K562 (cell line): Measurements from ENCODE around the gene IFI6. TPM values are rescaled to one million over a fixed set of nuclear protein-coding genes. Genes with fewer than 3 reads are reported as not detected.

Experiments used
- ATAC-seq: fragments of 200-7000 bp; cut with Tn5 transposase; 3 replicates; pipeline ENCODE4 v1.9.1; 2020; ENCODE audit warnings: moderate library complexity
- BruUV-seq: library from RNA; stranded (reverse); fragments of 400-500 nt; replicated peaks from 2 replicates; lab custom pipeline; 2021; lab: Mats Ljungman, UMichigan
- CTCF ChIA-PET: fragments of 300-600 bp; formaldehyde crosslinking; extraction: SDS; loops from one replicate; lab custom pipeline; 2021; ENCODE audit warnings: low intra/inter-chr PET ratio; lab: Yijun Ruan, JAX
- POLR2A ChIA-PET: fragments of 300-600, 350-650 bp; sonication (Branson Sonifier 250); formaldehyde crosslinking; extraction: SDS; loops from one replicate; lab custom pipeline; 2021; ENCODE audit warnings: antibody characterized with exemption, inconsistent platforms; lab: Yijun Ruan, JAX
- DNase-seq, 4 experiments: peaks; one replicate each; pipeline versions ENCODE4 v3.0.0 to v3.0.0-alpha.2; 2011 to 2018; ENCODE audit warnings: low spot score in 3 of 4, mixed read lengths in 3 of 4; ENCODE audit errors: extremely low read depth in 1 of 4
- FAIRE-seq: peaks from 2 replicates; lab custom pipeline; 2011; peaks lifted over from hg19 to GRCh38; lab: Jason Lieb, UNC
- H2AFZ ChIP-seq: 2 replicates; pipeline ENCODE4 v1.6.0; 2011; ENCODE audit warnings: low read depth, low read length, control low read depth, inconsistent platforms
- H3K27ac ChIP-seq: fragments of 200-600 bp; 3 replicates; pipeline ENCODE4 v1.8.0; 2011; ENCODE audit warnings: low read depth, mild to moderate bottlenecking, control low read depth, inconsistent platforms, low read length, moderate library complexity, mixed read lengths; ENCODE audit errors: extremely low read depth
- H3K27me3 ChIP-seq, 2 experiments: fragments of 300-600 bp in 1 of 2; 2 replicates in 1 of 2; 3 replicates in 1 of 2; pipeline versions ENCODE4 v1.6.0 to v1.8.0; 2011; ENCODE audit warnings: inconsistent platforms in 2 of 2, low read length in 2 of 2, mild to moderate bottlenecking in 1 of 2, mixed read lengths in 1 of 2, moderate library complexity in 1 of 2; ENCODE audit not compliant: control insufficient read depth in 2 of 2, insufficient read depth in 2 of 2
- H3K36me3 ChIP-seq: fragments of 300-600 bp; 3 replicates; pipeline ENCODE4 v1.8.0; 2011; ENCODE audit warnings: mild to moderate bottlenecking, low read length, inconsistent platforms; ENCODE audit not compliant: control insufficient read depth, insufficient read depth
- H3K4me1 ChIP-seq, 2 experiments: fragments of 200-600 bp in 1 of 2; replicated peaks in 1 of 2; 2 replicates in 1 of 2; 3 replicates in 1 of 2; pipeline versions ENCODE4 v1.5.1 to v1.8.0; 2011; ENCODE audit warnings: inconsistent platforms in 2 of 2, low read length in 2 of 2, mild to moderate bottlenecking in 1 of 2, mixed read lengths in 1 of 2, moderate library complexity in 1 of 2; ENCODE audit not compliant: control insufficient read depth in 2 of 2, insufficient read depth in 2 of 2
- H3K4me2 ChIP-seq: 2 replicates; pipeline ENCODE4 v1.6.1; 2011; ENCODE audit warnings: low read length, control low read depth, inconsistent platforms, mixed read lengths; ENCODE audit not compliant: insufficient read depth
- H3K4me3 ChIP-seq: fragments of 200-600 bp; sonication (generic), shearing (Covaris generic); 2 replicates; pipeline ENCODE4 v1.5.1; 2016; ENCODE audit warnings: control low read depth, inconsistent platforms
- H3K79me2 ChIP-seq: fragments of 200-600 bp; 3 replicates; pipeline ENCODE4 v1.8.0; 2011; ENCODE audit warnings: low read length, inconsistent platforms; ENCODE audit not compliant: control insufficient read depth, insufficient read depth
- H3K9ac ChIP-seq, 2 experiments: 2 replicates each; pipeline versions ENCODE4 v1.6.0 to v1.6.1; 2011; ENCODE audit warnings: low read depth in 2 of 2, low read length in 2 of 2, control low read depth in 1 of 2, inconsistent platforms in 1 of 2, mild to moderate bottlenecking in 1 of 2, mixed read lengths in 1 of 2; ENCODE audit not compliant: insufficient read depth in 1 of 2
- H3K9me1 ChIP-seq: one replicate; pipeline ENCODE4 v1.6.0; 2011; ENCODE audit warnings: inconsistent platforms, mild to moderate bottlenecking, low read length, moderate library complexity; ENCODE audit not compliant: control insufficient read depth, insufficient read depth
- H3K9me3 ChIP-seq: replicated peaks from 2 replicates; pipeline ENCODE4 v1.5.1; 2011; ENCODE audit warnings: low read depth, low read length, inconsistent platforms; ENCODE audit not compliant: control insufficient read depth, insufficient read depth
- H4K20me1 ChIP-seq: replicated peaks from 2 replicates; pipeline ENCODE4 v1.6.1; 2011; ENCODE audit warnings: low read length, inconsistent platforms, mixed read lengths; ENCODE audit not compliant: control insufficient read depth, insufficient read depth
- CREM ChIP-seq: IDR thresholded peaks from 2 replicates; pipeline ENCODE4 v1.6.1; 2014; ENCODE audit warnings: antibody characterized with exemption, low read depth
- ETV5 ChIP-seq: sonication (generic); formaldehyde crosslinking; IDR thresholded peaks from 2 replicates; pipeline ENCODE4 v1.4.0; 2020; ENCODE audit warnings: low read depth, mild to moderate bottlenecking, missing genetic modification reagents
- HMBOX1 ChIP-seq: sonication (generic); IDR thresholded peaks from 2 replicates; pipeline ENCODE4 v1.6.1; 2016
- KLF6 ChIP-seq: fragments of 250-450 bp; sonication (Bioruptor Pico); IDR thresholded peaks from 2 replicates; pipeline ENCODE4 v1.4.0; 2020; ENCODE audit warnings: mild to moderate bottlenecking, moderate library complexity, borderline replicate concordance
- MTA1 ChIP-seq: fragments of 450-650 bp; IDR thresholded peaks from 2 replicates; pipeline ENCODE4 v1.6.1; 2017; ENCODE audit warnings: borderline replicate concordance
- PTBP1 ChIP-seq: fragments of 200-400 bp; formaldehyde crosslinking; IDR thresholded peaks from 2 replicates; pipeline ENCODE4 v1.6.1; 2017; ENCODE audit warnings: low read depth, low read length
- ZNF134 ChIP-seq: fragments of 250-450 bp; sonication (Bioruptor Pico); conservative IDR thresholded peaks from 2 replicates; pipeline ENCODE4 v1.4.0; 2020
- WGBS: fragments of 100-300 bp; shearing (Covaris generic); methylation state at CpG from one replicate; pipeline ENCODE4 v1.1.6; 2016; ENCODE audit warnings: low coverage, mixed read lengths; ENCODE audit not compliant: insufficient coverage; ENCODE audit errors: missing lambda C conversion rate; 5-methylcytosine and 5-hydroxymethylcytosine counted together
- in situ Hi-C: fragments of 300-500 bp; cut with MboI; formaldehyde crosslinking; loops from 4 replicates; pipeline ENCODE4 v1.15.0; 2018; ENCODE audit warnings: inconsistent platforms, mixed read lengths
- intact Hi-C: fragments of 100-400 bp; cut with micrococcal nuclease; formaldehyde crosslinking; loops from 2 replicates; pipeline ENCODE4 v1.14.2; 2022
- polyA plus RNA-seq, 8 experiments: library from polyadenylated mRNA; depleted of rRNA in 4 of 8; stranded (reverse) in 5 of 8; unstranded in 3 of 8; fragments of >200 nt; fragmentation: Nextera tagmentation in 2 of 8; fragmentation: Illumina TruSeq in 1 of 8; extraction: Ambion mirVana in 2 of 8; extraction: Trizol in 1 of 8; gene quantifications; 2 replicates each; pipeline versions ENCODE4 v1.2.1 to v1.2.3, GENCODE V29; 2011 to 2014; ENCODE audit warnings: inconsistent platforms in 1 of 8, missing spikeins in 1 of 8
- total RNA-seq, 7 experiments: library from RNA; depleted of rRNA in 6 of 7; stranded (reverse); fragments of >200 nt in 6 of 7; fragmentation: Illumina TruSeq in 2 of 7; extraction: Trizol in 2 of 7; gene quantifications; 2 replicates each; pipeline versions ENCODE4 v1.2.1 to v1.2.3, GENCODE V29; 2011 to 2021; ENCODE audit warnings: low replicate concordance in 1 of 7

IFI6 gene
- total and polyA plus RNA-seq, 9 of the 15 experiments (the other 6 are each of a cell fraction or from before 2014, with no cell fraction given) = 0.17 to 4.5 (median 2.2) TPM

- TF ChIP-seq HMBOX1 (no peak), KLF6 (CRISPR knock-in tag) (no peak), CREM (peak; percentile 75), ETV5 (CRISPR knock-in tag) (0 out of 2 replicates have a peak, but pooled peaks have one; percentile 29), MTA1 (peak; percentile 93)
Observed at GRCh38 chr1:27666791-27667254, 5.2 kb downstream of the IFI6 start (continued).

DNA sequence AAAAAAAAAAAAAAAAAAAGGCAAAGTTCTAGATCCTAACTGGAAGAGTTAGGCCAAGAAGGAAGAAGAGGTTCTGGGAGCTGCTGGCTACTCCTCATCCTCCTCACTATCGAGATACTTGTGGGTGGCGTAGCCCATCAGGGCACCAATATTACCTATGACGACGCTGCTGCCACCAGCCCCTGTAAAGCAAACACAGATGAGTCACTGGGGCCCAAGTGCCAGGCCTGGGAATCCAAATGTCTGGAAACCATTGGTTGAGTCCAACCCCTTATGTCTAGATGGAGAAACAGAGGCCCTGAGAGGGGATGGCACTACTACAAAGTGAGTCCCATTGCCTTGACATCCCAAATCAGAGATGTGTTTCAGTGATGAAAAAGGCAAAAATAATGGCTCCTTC lies 5.7 kb downstream of the IFI6 start:
- ChIA-PET POLR2A (interaction anchor here (1.0 kb wide), 1 partner anchor 53 kb away, joined by 3 read pairs; no protein-coding TSS in a partner anchor), CTCF (interaction anchor here (1.1 to 8.3 kb wide), 2 partner anchors 58 to 274 kb away, joined by 3 to 157 read pairs; partner anchors contain the start of gene GPR3)
- no TSS peak for BruUV-seq
- no peak for ATAC-seq
- no peak for DNase-seq
- H3K9ac ChIP-seq = peak overlapping the region in 1 of 2 experiments; percentile 2; a peak in 1 of 4 replicates
- 59% methylated on average over 4 of the region's 4 CpGs for WGBS
- peak overlapping the region; percentile 64 for H2AFZ ChIP-seq
- intact Hi-C loops = loop anchor here (5.0 to 10.0 kb wide), 2 partner anchors 166 to 621 kb away; partner anchors contain the start of gene PPP1R8
- no peaks in the 10 kb centered on the region for H3K9me3 ChIP-seq
- H3K4me2 ChIP-seq = peak overlapping the region; percentile 30
- no peaks in the 10 kb centered on the region for H3K27me3 ChIP-seq
- no peak for FAIRE-seq
- peaks cover 27% of the 10 kb centered on the region in 2 experiments for H3K4me1 ChIP-seq
- no peaks in the 10 kb centered on the region for H3K36me3 ChIP-seq
- no peaks in the 10 kb centered on the region for H4K20me1 ChIP-seq
- H3K27ac ChIP-seq = peak overlapping the region; percentile 22; the same call in 2 of the 3 replicates
- no peak for TF ChIP-seq PTBP1
- TF ChIP-seq ZNF134 (CRISPR knock-in tag) = 0 out of 2 replicates have a peak, but pooled peaks have one; percentile 16
- TF ChIP-seq, all 486 proteins: peak for 1
- Histone ChIP-seq H3K79me2 (no peaks in the 10 kb centered on the region), H3K9me1 (no peaks in the 10 kb centered on the region), H3K4me3 (no peak overlapping the region)
- in situ Hi-C loops = loop anchor here (5.0 kb wide), 1 partner anchor 564 kb away; no protein-coding TSS in a partner anchor
